Tibial nerve (tissue), 4 donors: ENCODE results near the gene ITGB6. TPM values are rescaled to one million over a fixed set of nuclear protein-coding genes. Genes with fewer than 3 reads are reported as not detected.

Experiments
- DNase-seq, 2 donors: peaks; one replicate each; pipeline ENCODE4 v3.0.0-alpha.2; 2019; ENCODE audit warnings: low spot score in 2 of 2
- H3K27ac ChIP-seq, 4 donors: fragments of 200-600 bp; sonication (generic) in 3 of 4; one replicate each; pipeline ENCODE4 v1.5.1; 2017 to 2019; ENCODE audit warnings: mild to moderate bottlenecking in 1 of 4
- H3K27me3 ChIP-seq, 2 donors: fragments of 200-600 bp; sonication (generic) in 1 of 2; one replicate each; pipeline versions ENCODE4 v1.5.1 to v1.6.0; 2017 to 2019
- H3K36me3 ChIP-seq, 3 donors: fragments of 200-600 bp; sonication (generic); one replicate each; pipeline ENCODE4 v1.5.1; 2018 to 2019
- H3K4me1 ChIP-seq, 4 donors: fragments of 200-600 bp; sonication (generic) in 3 of 4; one replicate each; pipeline ENCODE4 v1.5.1; 2017 to 2019
- H3K4me3 ChIP-seq, 4 donors: fragments of 200-600 bp; sonication (generic) in 3 of 4; one replicate each; pipeline ENCODE4 v1.5.1; 2017 to 2019; ENCODE audit warnings: mild to moderate bottlenecking in 1 of 4, moderate library complexity in 1 of 4
- H3K9me3 ChIP-seq, 4 donors: fragments of 200-600 bp; sonication (generic) in 3 of 4; one replicate each; pipeline ENCODE4 v1.5.1; 2017 to 2019
- EP300 ChIP-seq, 2 donors: sonication (generic); formaldehyde crosslinking; IDR thresholded peaks; one replicate each; pipeline ENCODE4 v1.6.1; 2017; ENCODE audit warnings: antibody characterized with exemption in 2 of 2, mild to moderate bottlenecking in 1 of 2
- POLR2A ChIP-seq, 2 donors: fragments of 450-650 bp; IDR thresholded peaks; one replicate each; pipeline ENCODE4 v1.6.1; 2017; ENCODE audit warnings: antibody characterized with exemption in 2 of 2, mild to moderate bottlenecking in 2 of 2, moderate library complexity in 2 of 2
- WGBS, 2 donors: methylation state at CpG; one replicate each; pipeline ENCODE4 v1.1.5; 2018; 5-methylcytosine and 5-hydroxymethylcytosine counted together
- total RNA-seq, 4 donors: library from RNA; depleted of rRNA; stranded (reverse); fragments of >200 nt; gene quantifications; one replicate each; pipeline ENCODE4 v1.1.0, GENCODE V29; 2016
- TF ChIP-seq, protein P1 (sequence below), 5 experiments: fragments of 200-600 bp in 3 of 5; fragments of 450-650 bp in 2 of 5; sonication (generic) in 3 of 5; IDR thresholded peaks; one replicate each; pipeline ENCODE4 v1.5.1; 2016 to 2019; ENCODE audit warnings: antibody characterized with exemption in 5 of 5, mild to moderate bottlenecking in 3 of 5, moderate library complexity in 2 of 5

Gene ITGB6
- total RNA-seq, 4 donors from 2014 or later, result not detected

DNA sequence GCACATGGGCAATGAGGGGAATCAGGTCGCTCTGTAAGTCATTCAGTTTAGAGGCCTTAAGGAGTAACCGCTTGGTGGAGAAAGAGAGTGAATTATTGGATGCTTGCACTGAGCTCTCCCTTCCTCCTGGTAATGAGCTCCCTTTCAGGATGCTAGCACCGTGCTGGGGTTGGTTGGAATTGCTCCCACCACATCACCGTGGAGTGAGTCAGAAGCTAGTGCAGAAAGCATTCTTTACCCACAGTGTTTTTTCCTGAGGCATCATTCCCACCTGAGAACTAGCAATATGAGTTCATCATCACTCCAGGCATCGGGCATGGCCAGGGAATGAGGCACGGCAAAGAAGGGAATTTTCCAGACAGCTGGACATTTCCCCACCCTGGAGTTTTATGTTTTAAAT, 57.6 kb downstream of the ITGB6 start:
- no peak overlapping the region for H3K4me3 ChIP-seq
- H3K27me3 ChIP-seq, result no peaks in the 10 kb centered on the region
- no peaks in the 10 kb centered on the region for H3K36me3 ChIP-seq
- no peaks in the 10 kb centered on the region for H3K9me3 ChIP-seq
- H3K27ac ChIP-seq, result no peak overlapping the region
- H3K4me1 ChIP-seq, result peaks cover 0 to 10% (median 0%) of the 10 kb centered on the region in 4 donors
- no peak for DNase-seq
- WGBS, 2 donors, result 92 to 97% methylated on average over 6 of the region's 6 CpGs
- TF ChIP-seq POLR2A (IDR thresholded peaks at IDR 0.05) (no peak), EP300 (IDR thresholded peaks at IDR 0.05) (no peak)
- TF ChIP-seq, protein P1, sequence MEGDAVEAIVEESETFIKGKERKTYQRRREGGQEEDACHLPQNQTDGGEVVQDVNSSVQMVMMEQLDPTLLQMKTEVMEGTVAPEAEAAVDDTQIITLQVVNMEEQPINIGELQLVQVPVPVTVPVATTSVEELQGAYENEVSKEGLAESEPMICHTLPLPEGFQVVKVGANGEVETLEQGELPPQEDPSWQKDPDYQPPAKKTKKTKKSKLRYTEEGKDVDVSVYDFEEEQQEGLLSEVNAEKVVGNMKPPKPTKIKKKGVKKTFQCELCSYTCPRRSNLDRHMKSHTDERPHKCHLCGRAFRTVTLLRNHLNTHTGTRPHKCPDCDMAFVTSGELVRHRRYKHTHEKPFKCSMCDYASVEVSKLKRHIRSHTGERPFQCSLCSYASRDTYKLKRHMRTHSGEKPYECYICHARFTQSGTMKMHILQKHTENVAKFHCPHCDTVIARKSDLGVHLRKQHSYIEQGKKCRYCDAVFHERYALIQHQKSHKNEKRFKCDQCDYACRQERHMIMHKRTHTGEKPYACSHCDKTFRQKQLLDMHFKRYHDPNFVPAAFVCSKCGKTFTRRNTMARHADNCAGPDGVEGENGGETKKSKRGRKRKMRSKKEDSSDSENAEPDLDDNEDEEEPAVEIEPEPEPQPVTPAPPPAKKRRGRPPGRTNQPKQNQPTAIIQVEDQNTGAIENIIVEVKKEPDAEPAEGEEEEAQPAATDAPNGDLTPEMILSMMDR (IDR thresholded peaks at IDR 0.05), result no peak

DNA sequence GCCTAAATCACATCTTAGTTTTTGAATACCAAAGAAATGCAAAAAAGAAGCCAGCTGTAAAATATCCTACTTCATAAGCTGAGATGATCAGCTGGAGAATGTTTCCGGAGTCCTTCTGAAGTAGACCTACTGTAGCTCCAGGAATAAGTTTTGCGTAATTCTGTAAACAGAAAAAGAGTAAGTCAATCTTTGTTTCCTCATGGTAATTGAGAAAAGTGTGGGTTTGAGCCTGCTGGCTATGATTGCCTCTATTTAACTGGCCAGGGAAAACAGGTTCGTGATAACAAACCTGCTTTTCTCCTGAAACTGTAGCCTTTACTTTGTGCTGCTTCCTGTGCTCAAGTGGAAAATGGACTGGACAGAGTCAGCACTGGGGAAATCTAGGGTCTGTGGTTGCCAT, 58.2 kb downstream of the ITGB6 start:
- Histone ChIP-seq H3K9me3 (no peaks in the 10 kb centered on the region), H3K27me3 (no peaks in the 10 kb centered on the region), H3K36me3 (no peaks in the 10 kb centered on the region), H3K4me1 (peaks cover 0 to 10% (median 0%) of the 10 kb centered on the region in 4 donors), H3K4me3 (no peak overlapping the region), H3K27ac (no peak overlapping the region)
- DNase-seq, result no peak
- 83 to 91% methylated on average over 3 of the region's 3 CpGs for WGBS, 2 donors
- TF ChIP-seq, protein P1 (IDR thresholded peaks at IDR 0.05), result no peak
- TF ChIP-seq EP300 (IDR thresholded peaks at IDR 0.05), result no peak
- TF ChIP-seq POLR2A (IDR thresholded peaks at IDR 0.05), result no peak

DNA sequence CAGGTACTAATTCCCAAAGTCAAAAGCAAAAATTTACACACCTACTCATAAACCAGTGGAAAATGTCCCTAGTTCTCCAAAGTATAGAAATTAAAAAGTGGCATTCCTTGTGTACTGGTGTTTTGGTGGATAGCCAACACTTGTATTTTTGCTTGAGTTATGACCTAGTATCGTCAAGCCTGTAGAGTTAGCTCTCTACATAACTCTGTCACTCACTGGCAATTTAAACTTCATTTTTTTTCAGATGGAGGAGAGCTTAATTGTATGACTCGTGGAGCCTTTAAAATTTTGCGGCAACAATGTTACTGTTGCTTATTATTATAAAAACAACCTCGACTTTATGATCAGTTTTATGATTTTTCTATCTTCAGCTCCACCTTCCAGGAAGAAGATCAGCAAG, 58.7 kb downstream of the ITGB6 start:
- 70 to 77% methylated on average over 4 of the region's 4 CpGs for WGBS, 2 donors
- no peaks in the 10 kb centered on the region for H3K9me3 ChIP-seq
- H3K27ac ChIP-seq, result no peak overlapping the region

DNA sequence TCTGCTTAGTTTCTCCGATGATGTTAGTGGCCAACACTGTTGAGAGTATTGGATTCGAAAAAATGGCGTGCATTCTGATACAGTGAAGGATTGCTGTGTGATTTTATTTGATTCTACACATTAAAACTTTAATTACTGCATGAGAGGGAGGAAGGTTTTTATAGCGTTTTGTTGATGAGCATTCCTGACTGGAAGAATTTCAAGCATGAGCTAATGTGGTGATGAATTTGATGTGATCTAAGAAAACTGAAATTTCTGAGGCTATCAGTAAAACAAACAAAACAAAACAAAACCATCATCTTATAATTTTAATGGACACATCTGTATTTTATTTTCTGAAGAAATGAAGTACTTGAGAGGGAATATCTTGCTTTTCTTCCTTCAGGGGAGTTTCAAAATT, 59.6 kb downstream of the ITGB6 start:
- no peak overlapping the region for H3K27ac ChIP-seq
- TF ChIP-seq POLR2A (IDR thresholded peaks at IDR 0.05), result no peak
- no peak for TF ChIP-seq EP300 (IDR thresholded peaks at IDR 0.05)
- TF ChIP-seq, protein P1 (IDR thresholded peaks at IDR 0.05), result no peak

More for the DNA sequence above, 58.7 kb downstream of the ITGB6 start:
- Histone ChIP-seq H3K4me1 (peaks cover 0 to 10% (median 0%) of the 10 kb centered on the region in 4 donors), H3K4me3 (no peak overlapping the region), H3K27me3 (no peaks in the 10 kb centered on the region), H3K36me3 (no peaks in the 10 kb centered on the region)
- TF ChIP-seq, protein P1 (IDR thresholded peaks at IDR 0.05), result no peak
- no peak for TF ChIP-seq POLR2A (IDR thresholded peaks at IDR 0.05)
- TF ChIP-seq EP300 (IDR thresholded peaks at IDR 0.05), result no peak
- DNase-seq, result no peak

DNA sequence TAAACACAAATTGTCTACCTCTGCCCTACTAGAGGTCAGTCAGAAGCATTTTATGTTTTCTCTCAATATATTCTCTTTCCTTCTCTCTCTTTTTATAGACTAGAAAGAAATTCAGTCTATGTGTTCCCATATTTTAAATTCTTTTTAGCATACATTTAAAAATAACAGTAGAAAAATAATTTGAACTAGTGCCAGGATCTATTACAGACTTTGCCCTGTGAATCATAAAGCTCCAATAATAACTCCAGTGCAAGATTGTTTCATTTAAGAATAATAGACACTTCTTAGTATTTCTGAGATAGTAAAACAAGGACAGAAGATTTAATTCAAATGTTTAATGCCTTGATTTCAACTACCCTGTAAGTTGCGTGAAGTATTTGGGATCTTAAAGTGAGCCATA, 60.1 kb downstream of the ITGB6 start:
- Histone ChIP-seq H3K36me3 (no peaks in the 10 kb centered on the region), H3K9me3 (no peaks in the 10 kb centered on the region), H3K27ac (no peak overlapping the region), H3K4me3 (no peak overlapping the region), H3K4me1 (peaks cover 0 to 10% (median 0%) of the 10 kb centered on the region in 4 donors), H3K27me3 (no peaks in the 10 kb centered on the region)
- 25 to 45% methylated on average over 1 of the region's 1 CpG for WGBS, 2 donors
- TF ChIP-seq EP300 (IDR thresholded peaks at IDR 0.05) (no peak), POLR2A (IDR thresholded peaks at IDR 0.05) (no peak)
- TF ChIP-seq, protein P1 (IDR thresholded peaks at IDR 0.05), result no peak
- DNase-seq, result no peak

More for the DNA sequence above, 59.6 kb downstream of the ITGB6 start:
- H3K36me3 ChIP-seq, result no peaks in the 10 kb centered on the region
- no peaks in the 10 kb centered on the region for H3K9me3 ChIP-seq
- 26 to 48% methylated on average over 4 of the region's 4 CpGs for WGBS, 2 donors
- no peak for DNase-seq
- H3K4me3 ChIP-seq, result no peak overlapping the region
- H3K4me1 ChIP-seq, result peaks cover 0 to 10% (median 0%) of the 10 kb centered on the region in 4 donors
- no peaks in the 10 kb centered on the region for H3K27me3 ChIP-seq
